ENCODE results near the gene ABCB1. TPM values are rescaled to one million over a fixed set of nuclear protein-coding genes. Genes with fewer than 3 reads are reported as not detected.

The ABCB1 gene
- total and polyA plus RNA-seq, 10 of the 15 experiments (the other 5 are each of a cell fraction or from before 2014, with no cell fraction given) = 0.40 to 13.9 (median 1.9) TPM

DNA sequence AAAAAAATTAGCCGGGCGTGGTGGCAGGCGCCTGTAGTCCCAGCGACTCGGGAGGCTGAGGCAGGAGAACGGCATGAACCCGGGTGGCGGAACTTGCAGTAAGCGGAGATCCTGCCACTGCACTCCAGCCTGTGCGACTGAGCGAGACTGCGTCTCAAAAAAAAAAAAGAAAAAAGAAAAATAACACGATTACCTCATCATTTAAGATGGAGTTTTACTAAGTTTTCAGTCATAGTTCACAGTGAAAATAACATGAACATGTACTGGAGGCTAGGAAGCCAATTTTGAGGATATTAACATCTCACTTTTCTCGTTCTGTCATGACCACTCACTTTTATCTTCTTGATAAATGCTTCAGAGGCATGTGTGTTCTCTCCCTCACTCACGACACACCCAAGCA is 24.4 kb upstream of the ABCB1 start:
- Histone ChIP-seq H2AFZ (ENCODE audit: control insufficient read depth, low read depth, low read length) (no peak overlapping the region), H3K36me3 (ENCODE audit: control insufficient read depth in 2 of 2, insufficient read depth in 2 of 2, low read length in 1 of 2) (no peaks in the 10 kb centered on the region), H4K20me1 (ENCODE audit: control insufficient read depth, insufficient read depth) (no peaks in the 10 kb centered on the region), H3K4me3 (no peak overlapping the region), H3K9me3 (replicated peaks; ENCODE audit: control insufficient read depth, insufficient read depth, low read length) (no peaks in the 10 kb centered on the region), H3K4me2 (ENCODE audit: control insufficient read depth, insufficient read depth) (no peak overlapping the region), H3K9ac (ENCODE audit: control insufficient read depth, insufficient read depth, low read length) (no peak overlapping the region), H3K4me1 (ENCODE audit: control insufficient read depth, insufficient read depth, low read length) (peaks cover 10% of the 10 kb centered on the region; the same call in 1 of the 2 replicates), H3K27ac (ENCODE audit: control insufficient read depth, insufficient read depth) (no peak overlapping the region), H3K79me2 (ENCODE audit: control insufficient read depth, insufficient read depth, low read length) (no peaks in the 10 kb centered on the region), H3K27me3 (replicated peaks in 1 of 2; ENCODE audit: control insufficient read depth in 2 of 2, insufficient read depth in 2 of 2, low read length in 1 of 2) (no peaks in the 10 kb centered on the region)
- ATAC-seq = no peak
- 77% methylated on average over 12 of the region's 15 CpGs for WGBS (ENCODE audit: insufficient coverage, insufficient replicate concordance, low lambda C conversion rate, missing lambda C conversion rate)
- intact Hi-C loops (cut with micrococcal nuclease; ENCODE audit: unreplicated experiment) = loop anchor here (10.0 kb wide), 1 partner anchor 310 kb away; no protein-coding TSS in a partner anchor
- no peak for DNase-seq (ENCODE audit: low read depth, low spot score)
- TF ChIP-seq KAT2A (conservative IDR thresholded peaks at IDR 0.05; ENCODE audit: control insufficient read depth, low read depth, low read length) (no peak), PRDM15 (CRISPR knock-in tag; IDR thresholded peaks at IDR 0.05) (no peak)
- BruUV-seq (replicated peaks) = no TSS peak
- RAD21 ChIA-PET (ENCODE audit: unreplicated experiment) = interaction anchor here (1.4 to 1.5 kb wide), 2 partner anchors 26 to 119 kb away, joined by 4 to 6 read pairs; no protein-coding TSS in a partner anchor
- in situ Hi-C loops (cut with MboI) = no loop called here
- POLR2A ChIA-PET = no interaction called here
- no peak for FAIRE-seq
- CTCF ChIA-PET = interaction anchor here (3.0 kb wide), 1 partner anchor 119 kb away, joined by 17 read pairs; no protein-coding TSS in a partner anchor
- SMC1A ChIA-PET (ENCODE audit: uncharacterized antibody, unreplicated experiment) = interaction anchor here (1.4 to 3.0 kb wide), 2 partner anchors 120 to 312 kb away, joined by 4 to 17 read pairs; no protein-coding TSS in a partner anchor

Data from GM12878 (cell line).